GM18511 (cell line): ENCODE data around the gene P2RX3.
"Not testable (repeated sequence)": the region's sequence is repeated elsewhere in the genome, so short reads cannot be mapped to it uniquely, and the experiment has no call there.

Experiments
- ATAC-seq: cut with Tn5 transposase; IDR thresholded peaks from one replicate; pipeline ENCODE4 v1.9.1; 2021; ENCODE audit warnings: mild to moderate bottlenecking, moderate library complexity; ENCODE audit not compliant: unreplicated experiment

Gene P2RX3

GRCh38 chr11:57348052-57348451 lies 9.9 kb downstream of the P2RX3 start:
- ATAC-seq, result no peak

- ATAC-seq, result no peak
Measured at GRCh38 chr11:57348636-57349313, 10.6 kb downstream of the P2RX3 start.

GRCh38 chr11:57349491-57350274 lies 11.5 kb downstream of the P2RX3 start:
- no peak for ATAC-seq

- ATAC-seq, result no peak
Measured at GRCh38 chr11:57353036-57353435, 14.9 kb downstream of the P2RX3 start.

- ATAC-seq, result no peak
Measured at GRCh38 chr11:57353446-57353845, 15.3 kb downstream of the P2RX3 start.

- no peak for ATAC-seq
Measured at GRCh38 chr11:57353852-57354251, 15.7 kb downstream of the P2RX3 start.

- no peak for ATAC-seq
Measured at GRCh38 chr11:57354699-57355098, 16.5 kb downstream of the P2RX3 start.

GRCh38 chr11:57356268-57356667 lies 18.1 kb downstream of the P2RX3 start:
- ATAC-seq, result no peak

- no peak for ATAC-seq
Measured at GRCh38 chr11:57357310-57357709, 19.2 kb downstream of the P2RX3 start.

- ATAC-seq, result no peak
Measured at GRCh38 chr11:57357856-57358255, 19.7 kb downstream of the P2RX3 start.

- ATAC-seq, result no peak
Measured at GRCh38 chr11:57358543-57358961, 20.4 kb downstream of the P2RX3 start.

- ATAC-seq, result no peak
Measured at GRCh38 chr11:57358991-57359390, 20.8 kb downstream of the P2RX3 start.

GRCh38 chr11:57359396-57359795 lies 21.2 kb downstream of the P2RX3 start:
- ATAC-seq, result no peak

- no peak for ATAC-seq
Measured at GRCh38 chr11:57359896-57360690, 21.9 kb downstream of the P2RX3 start.

- no peak for ATAC-seq
Measured at GRCh38 chr11:57360991-57361390, 22.8 kb downstream of the P2RX3 start.

GRCh38 chr11:57361420-57361819 lies 23.3 kb downstream of the P2RX3 start:
- ATAC-seq, result not testable (repeated sequence)

GRCh38 chr11:57361926-57362325 lies 23.8 kb downstream of the P2RX3 start:
- ATAC-seq, result no peak

- no peak for ATAC-seq
Measured at GRCh38 chr11:57363131-57364080, 25.3 kb downstream of the P2RX3 start.

GRCh38 chr11:57364851-57365660 lies 26.9 kb downstream of the P2RX3 start:
- ATAC-seq, result no peak
